ENCODE measurements around the gene COL19A1.

COL19A1 gene

DNA sequence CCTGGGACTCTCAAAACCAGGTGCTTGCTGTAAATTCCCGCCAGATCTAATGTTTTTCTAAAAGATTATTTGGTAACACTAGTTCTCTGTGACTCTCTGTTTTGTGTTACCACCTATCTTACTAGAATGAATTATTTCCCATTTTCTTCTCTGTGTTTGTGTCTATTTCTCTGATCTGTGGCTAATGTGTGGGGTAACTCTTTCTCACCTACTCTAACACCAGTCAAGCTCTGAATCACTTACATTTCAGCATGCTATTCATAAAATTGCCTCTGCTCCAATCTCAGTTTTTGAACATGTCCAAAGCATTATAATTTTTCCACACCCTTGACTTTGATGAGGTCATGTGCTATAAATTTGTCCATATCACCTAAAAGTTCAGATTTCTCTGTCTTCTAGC lies 23.2 kb upstream of the COL19A1 start:
- Histone ChIP-seq H3F3A (ENCODE audit: low read depth) (no peaks in the 10 kb centered on the region), H3K9me3 (ENCODE audit: insufficient read depth, low read depth, low read length) (no peaks in the 10 kb centered on the region), H3K9ac (ENCODE audit: low read depth, low read length, poor library complexity, severe bottlenecking) (no peak overlapping the region), H3K4me2 (ENCODE audit: low read depth, low read length, poor library complexity, severe bottlenecking) (no peak overlapping the region), H4K20me1 (ENCODE audit: insufficient read depth, low read length, poor library complexity, severe bottlenecking) (no peaks in the 10 kb centered on the region), H3K4me1 (ENCODE audit: insufficient read depth, low read length, poor library complexity, severe bottlenecking) (no peaks in the 10 kb centered on the region), H3K79me2 (ENCODE audit: insufficient read depth, low read length) (no peaks in the 10 kb centered on the region), H2AFZ (ENCODE audit: low read length) (no peak overlapping the region), H3K27me3 (ENCODE audit: insufficient read depth, low read length, poor library complexity, severe bottlenecking) (peaks cover 5% of the 10 kb centered on the region), H3K36me3 (ENCODE audit: insufficient read depth, low read length) (no peaks in the 10 kb centered on the region), H3K4me3 (ENCODE audit: low read length, poor library complexity, severe bottlenecking) (no peak overlapping the region), H3K9me2 (replicated peaks; ENCODE audit: low read depth, low read length) (no peaks in the 10 kb centered on the region)
- TF ChIP-seq, protein P1, sequence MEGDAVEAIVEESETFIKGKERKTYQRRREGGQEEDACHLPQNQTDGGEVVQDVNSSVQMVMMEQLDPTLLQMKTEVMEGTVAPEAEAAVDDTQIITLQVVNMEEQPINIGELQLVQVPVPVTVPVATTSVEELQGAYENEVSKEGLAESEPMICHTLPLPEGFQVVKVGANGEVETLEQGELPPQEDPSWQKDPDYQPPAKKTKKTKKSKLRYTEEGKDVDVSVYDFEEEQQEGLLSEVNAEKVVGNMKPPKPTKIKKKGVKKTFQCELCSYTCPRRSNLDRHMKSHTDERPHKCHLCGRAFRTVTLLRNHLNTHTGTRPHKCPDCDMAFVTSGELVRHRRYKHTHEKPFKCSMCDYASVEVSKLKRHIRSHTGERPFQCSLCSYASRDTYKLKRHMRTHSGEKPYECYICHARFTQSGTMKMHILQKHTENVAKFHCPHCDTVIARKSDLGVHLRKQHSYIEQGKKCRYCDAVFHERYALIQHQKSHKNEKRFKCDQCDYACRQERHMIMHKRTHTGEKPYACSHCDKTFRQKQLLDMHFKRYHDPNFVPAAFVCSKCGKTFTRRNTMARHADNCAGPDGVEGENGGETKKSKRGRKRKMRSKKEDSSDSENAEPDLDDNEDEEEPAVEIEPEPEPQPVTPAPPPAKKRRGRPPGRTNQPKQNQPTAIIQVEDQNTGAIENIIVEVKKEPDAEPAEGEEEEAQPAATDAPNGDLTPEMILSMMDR (conservative IDR thresholded peaks at IDR 0.05; ENCODE audit: low read length), result no peak
- TF ChIP-seq EZH2phosphoT487 (IDR thresholded peaks at IDR 0.05; ENCODE audit: borderline replicate concordance), result no peak

DNA sequence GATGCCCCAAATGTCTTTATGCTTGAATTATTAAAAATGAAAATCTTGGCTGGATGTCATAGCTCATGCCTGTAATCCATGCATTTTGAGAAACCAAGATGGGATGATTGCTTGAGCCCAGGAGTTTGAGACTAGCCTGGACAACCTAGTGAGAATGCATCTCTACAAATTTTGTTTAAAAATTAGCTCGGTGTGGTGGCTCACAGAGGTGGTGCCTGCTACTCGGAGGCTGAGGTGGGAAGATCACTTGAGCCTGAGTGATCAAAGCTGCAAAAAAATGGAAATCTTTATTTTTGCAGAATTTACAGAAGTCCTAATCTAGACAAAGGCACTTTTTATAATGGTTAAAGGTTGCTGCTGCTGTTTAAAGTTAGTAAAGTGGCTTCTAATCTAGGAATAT lies 20.0 kb upstream of the COL19A1 start:
- Histone ChIP-seq H3K9me2 (replicated peaks; ENCODE audit: low read depth, low read length) (no peaks in the 10 kb centered on the region), H3F3A (ENCODE audit: low read depth) (no peaks in the 10 kb centered on the region), H4K20me1 (ENCODE audit: insufficient read depth, low read length, poor library complexity, severe bottlenecking) (no peaks in the 10 kb centered on the region), H3K27me3 (ENCODE audit: insufficient read depth, low read length, poor library complexity, severe bottlenecking) (peaks cover 5% of the 10 kb centered on the region), H3K4me2 (ENCODE audit: low read depth, low read length, poor library complexity, severe bottlenecking) (no peak overlapping the region), H3K79me2 (ENCODE audit: insufficient read depth, low read length) (no peaks in the 10 kb centered on the region), H3K4me1 (ENCODE audit: insufficient read depth, low read length, poor library complexity, severe bottlenecking) (no peaks in the 10 kb centered on the region), H3K4me3 (ENCODE audit: low read length, poor library complexity, severe bottlenecking) (no peak overlapping the region), H3K9ac (ENCODE audit: low read depth, low read length, poor library complexity, severe bottlenecking) (no peak overlapping the region), H3K36me3 (ENCODE audit: insufficient read depth, low read length) (no peaks in the 10 kb centered on the region), H3K9me3 (ENCODE audit: insufficient read depth, low read depth, low read length) (no peaks in the 10 kb centered on the region), H2AFZ (ENCODE audit: low read length) (no peak overlapping the region)
- no peak for TF ChIP-seq EZH2phosphoT487 (IDR thresholded peaks at IDR 0.05; ENCODE audit: borderline replicate concordance)
- TF ChIP-seq, protein P1 (conservative IDR thresholded peaks at IDR 0.05; ENCODE audit: low read length), result no peak

DNA sequence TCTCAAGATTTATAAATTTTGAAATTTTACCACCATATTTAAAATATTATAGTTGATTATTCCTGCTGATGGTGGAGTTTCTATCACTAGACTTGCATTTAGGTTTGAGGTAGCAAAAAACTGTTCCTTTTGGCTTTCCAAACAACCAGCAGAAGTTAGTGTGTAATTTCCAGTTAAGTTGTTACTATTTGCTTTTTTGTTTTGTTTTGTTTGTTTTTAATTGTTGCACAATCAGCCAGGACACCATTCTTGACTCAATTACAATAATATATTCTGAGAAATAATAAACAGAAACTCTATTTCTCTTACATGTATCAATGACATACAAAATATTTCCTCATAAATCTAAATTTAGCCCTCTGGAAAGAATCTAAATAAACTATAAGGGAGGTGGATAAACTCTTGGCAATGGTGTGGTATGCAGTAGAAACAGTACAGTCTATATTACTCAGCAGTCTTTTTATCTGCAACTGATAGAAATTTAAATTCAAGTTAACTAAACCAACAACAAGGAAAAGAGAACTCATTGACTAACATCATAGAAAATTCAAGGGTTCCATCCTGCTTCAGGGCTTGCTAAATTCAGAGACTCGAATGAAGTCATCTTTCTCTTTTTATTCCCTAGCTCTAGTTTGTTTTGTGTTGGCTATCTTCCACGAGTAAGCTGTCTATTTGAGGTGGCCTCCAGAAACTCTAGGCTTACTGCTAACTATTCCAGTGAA lies 19.4 kb upstream of the COL19A1 start:
- Histone ChIP-seq H3F3A (ENCODE audit: low read depth) (no peaks in the 10 kb centered on the region), H3K4me2 (ENCODE audit: low read depth, low read length, poor library complexity, severe bottlenecking) (no peak overlapping the region), H3K9me2 (replicated peaks; ENCODE audit: low read depth, low read length) (no peaks in the 10 kb centered on the region), H3K4me3 (ENCODE audit: low read length, poor library complexity, severe bottlenecking) (no peak overlapping the region), H4K20me1 (ENCODE audit: insufficient read depth, low read length, poor library complexity, severe bottlenecking) (no peaks in the 10 kb centered on the region), H2AFZ (ENCODE audit: low read length) (no peak overlapping the region), H3K9me3 (ENCODE audit: insufficient read depth, low read depth, low read length) (no peaks in the 10 kb centered on the region), H3K4me1 (ENCODE audit: insufficient read depth, low read length, poor library complexity, severe bottlenecking) (no peaks in the 10 kb centered on the region), H3K9ac (ENCODE audit: low read depth, low read length, poor library complexity, severe bottlenecking) (no peak overlapping the region), H3K36me3 (ENCODE audit: insufficient read depth, low read length) (no peaks in the 10 kb centered on the region), H3K27me3 (ENCODE audit: insufficient read depth, low read length, poor library complexity, severe bottlenecking) (peaks cover 5% of the 10 kb centered on the region), H3K79me2 (ENCODE audit: insufficient read depth, low read length) (no peaks in the 10 kb centered on the region)
- TF ChIP-seq, protein P1 (conservative IDR thresholded peaks at IDR 0.05; ENCODE audit: low read length), result no peak
- TF ChIP-seq EZH2phosphoT487 (IDR thresholded peaks at IDR 0.05; ENCODE audit: borderline replicate concordance), result no peak

All from Loucy (cell line).